B cell (primary cell): ENCODE data around the gene PRKCA. TPM values are rescaled to one million over a fixed set of nuclear protein-coding genes. Genes with fewer than 3 reads are reported as not detected.

Source experiments
- ATAC-seq: fragments of 200-7000 bp; cut with Tn5 transposase; one replicate; pipeline ENCODE4 v1.10.0; 2021; ENCODE audit warnings: low read depth, mild to moderate bottlenecking, moderate number of reproducible peaks, moderate library complexity
- CTCF ChIA-PET: fragments of 350-600 bp; sonication (Branson Sonifier 250); formaldehyde crosslinking; loops from one replicate; lab custom pipeline; 2021; ENCODE audit warnings: antibody characterized with exemption, inconsistent platforms; lab: Charles Lee
- POLR2A ChIA-PET: fragments of 350-600 bp; sonication (Branson Sonifier 250); formaldehyde crosslinking; loops from one replicate; lab custom pipeline; 2021; ENCODE audit warnings: antibody characterized with exemption; lab: Charles Lee
- DNase-seq: peaks from one replicate; pipeline ENCODE4 v3.0.0; 2013
- H2AFZ ChIP-seq: 2 replicates; pipeline ENCODE4 v1.6.1; 2012; ENCODE audit warnings: mild to moderate bottlenecking, low read depth, low read length; ENCODE audit not compliant: insufficient read depth, poor library complexity, severe bottlenecking
- H3K27ac ChIP-seq, 2 donors: 1 replicate in 1 of 2; 2 replicates in 1 of 2; pipeline ENCODE4 v1.5.1; 2012 to 2013; ENCODE audit warnings: low read length in 2 of 2, mild to moderate bottlenecking in 2 of 2, moderate library complexity in 1 of 2
- H3K27me3 ChIP-seq, 4 experiments: fragments of 200-600 bp in 1 of 4; sonication (generic) in 1 of 4; replicated peaks in 1 of 4; 1 replicate in 2 of 4; 2 replicates in 2 of 4; pipeline versions ENCODE4 v1.6.1 to v1.7.0; 2013 to 2016; ENCODE audit warnings: low read length in 3 of 4, mild to moderate bottlenecking in 2 of 4, mixed read lengths in 1 of 4, moderate library complexity in 1 of 4; ENCODE audit not compliant: insufficient read depth in 4 of 4, control insufficient read depth in 3 of 4; ENCODE audit errors: control extremely low read depth in 1 of 4
- H3K36me3 ChIP-seq, 2 experiments: replicated peaks in 1 of 2; 1 replicate in 1 of 2; 2 replicates in 1 of 2; pipeline versions ENCODE4 v1.6.1 to v1.7.1; 2013; ENCODE audit warnings: low read length in 1 of 2; ENCODE audit not compliant: insufficient read depth in 2 of 2, control insufficient read depth in 1 of 2; ENCODE audit errors: control extremely low read depth in 1 of 2, extremely low read depth in 1 of 2
- H3K4me1 ChIP-seq, 2 donors: fragments of 200-600 bp in 1 of 2; sonication (generic) in 1 of 2; 1 replicate in 1 of 2; 2 replicates in 1 of 2; pipeline versions ENCODE4 v1.5.1 to v1.6.1; 2013 to 2017; ENCODE audit warnings: low read length in 2 of 2; ENCODE audit not compliant: control insufficient read depth in 2 of 2, insufficient read depth in 2 of 2
- H3K4me2 ChIP-seq: replicated peaks from 2 replicates; pipeline ENCODE3; 2012; ENCODE audit warnings: mild to moderate bottlenecking, low read depth, low read length; ENCODE audit not compliant: poor library complexity, severe bottlenecking
- H3K4me3 ChIP-seq, 5 experiments: fragments of 200-600 bp in 1 of 5; sonication (generic) in 1 of 5; 1 replicate in 3 of 5; 2 replicates in 2 of 5; pipeline versions ENCODE4 v1.5.1 to v1.7.0; 2011 to 2016; ENCODE audit warnings: low read length in 4 of 5, mild to moderate bottlenecking in 4 of 5, low read depth in 2 of 5, control low read depth in 1 of 5, moderate library complexity in 1 of 5; ENCODE audit not compliant: insufficient read depth in 1 of 5; ENCODE audit errors: control extremely low read depth in 1 of 5, extremely low read depth in 1 of 5
- H3K79me2 ChIP-seq: fragments of 200-600 bp; sonication (generic); one replicate; pipeline ENCODE4 v1.6.0; 2016; ENCODE audit warnings: low read length; ENCODE audit not compliant: control insufficient read depth, insufficient read depth
- H3K9ac ChIP-seq: fragments of 200-600 bp; sonication (generic); 2 replicates; pipeline ENCODE4 v1.6.1; 2017; ENCODE audit warnings: mild to moderate bottlenecking, low read length, moderate library complexity
- H3K9me3 ChIP-seq, 3 donors: one replicate each; pipeline versions ENCODE4 v1.6.1 to v1.7.1; 2013; ENCODE audit warnings: low read length in 2 of 3; ENCODE audit not compliant: control insufficient read depth in 2 of 3, insufficient read depth in 1 of 3; ENCODE audit errors: control extremely low read depth in 1 of 3
- H4K20me1 ChIP-seq: 2 replicates; pipeline ENCODE4 v1.6.0; 2012; ENCODE audit warnings: mild to moderate bottlenecking, low read length; ENCODE audit not compliant: insufficient read depth, control insufficient read depth, poor library complexity, severe bottlenecking
- H3K27ac Mint-ChIP-seq: one replicate; pipeline ENCODE4 v1.8.0; 2021; ENCODE audit warnings: mixed read lengths
- H3K27me3 Mint-ChIP-seq: one replicate; pipeline ENCODE4 v1.8.0; 2021; ENCODE audit warnings: mixed read lengths
- H3K4me1 Mint-ChIP-seq: one replicate; pipeline ENCODE4 v1.8.0; 2021; ENCODE audit warnings: mixed read lengths
- H3K4me3 Mint-ChIP-seq: one replicate; pipeline ENCODE4 v1.8.0; 2021; ENCODE audit warnings: mixed read lengths
- H3K9me3 Mint-ChIP-seq: one replicate; pipeline ENCODE4 v1.8.0; 2022; ENCODE audit warnings: mixed read lengths; ENCODE audit not compliant: insufficient read depth
- EZH2 ChIP-seq: IDR thresholded peaks from 2 replicates; pipeline ENCODE4 v1.6.1; 2012; ENCODE audit warnings: borderline replicate concordance, low read depth, mild to moderate bottlenecking, moderate library complexity, low read length; ENCODE audit not compliant: insufficient read depth, poor library complexity, severe bottlenecking
- whole genome bisulfite sequencing: methylation state at CpG from one replicate; pipeline ENCODE4 v1.1.5; 2013; ENCODE audit warnings: missing lambda C conversion rate; ENCODE audit not compliant: insufficient coverage; 5-methylcytosine and 5-hydroxymethylcytosine counted together
- intact Hi-C: fragments of 100-400 bp; cut with micrococcal nuclease; formaldehyde crosslinking; loops from one replicate; pipeline ENCODE4 v1.10.0; 2022
- polyA plus RNA-seq: library from polyadenylated mRNA; depleted of rRNA; stranded (reverse); fragments of >200 nt; gene quantifications from 2 replicates; pipeline ENCODE4 v1.2.3, GENCODE V29; 2012
- total RNA-seq, 2 donors: library from RNA; stranded (reverse); fragments of 120-200 nt in 1 of 2; gene quantifications; 1 replicate in 1 of 2; 2 replicates in 1 of 2; pipeline versions ENCODE4 v1.2.3 to v1.2.4, GENCODE V29; 2013 to 2022
- TF ChIP-seq, protein P1 (sequence below): fragments of 200-600 bp; IDR thresholded peaks from one replicate; pipeline ENCODE4 v1.8.0; 2022; ENCODE audit warnings: antibody characterized with exemption, mild to moderate bottlenecking

PRKCA gene
- total and polyA plus RNA-seq, 2 donors (not counting 1 experiment from before 2014, with no cell fraction given) = 0.33 to 7.7 TPM

DNA sequence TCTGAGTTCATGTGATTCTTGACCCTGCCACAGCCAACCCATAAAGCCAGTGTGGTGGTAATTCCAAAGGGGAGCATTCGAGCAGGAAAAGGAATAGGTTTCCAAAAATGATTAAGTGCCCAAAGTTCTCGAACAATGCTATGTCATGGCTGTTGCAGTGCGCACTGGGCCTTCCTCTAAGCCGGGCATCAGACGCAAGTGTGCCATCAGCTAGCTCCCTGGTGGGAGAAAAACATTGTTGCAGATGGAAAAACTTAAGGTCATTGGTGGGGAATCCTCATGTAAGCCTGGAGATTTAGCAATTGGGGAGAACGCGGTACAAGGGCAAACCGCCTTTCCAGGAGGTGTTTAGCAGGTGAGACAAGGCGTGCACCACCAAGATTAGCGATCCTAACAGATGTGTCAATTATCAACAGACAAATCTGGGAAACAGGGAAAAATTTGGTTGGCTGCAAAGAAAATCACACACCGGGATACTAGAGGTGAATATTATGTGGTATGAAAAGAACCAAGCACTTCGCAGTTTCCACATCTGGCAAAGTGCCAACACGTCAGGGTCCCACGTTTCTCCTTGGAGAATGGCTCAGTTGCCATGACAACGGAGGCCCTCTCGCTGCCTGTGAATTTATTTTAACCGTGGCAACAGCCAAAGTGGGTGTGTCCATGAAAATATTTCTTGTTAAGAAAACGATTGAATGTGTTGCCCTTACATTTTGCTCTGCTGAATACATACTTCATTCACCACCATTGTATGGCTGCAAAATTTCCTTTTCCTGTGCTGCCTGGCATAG is 414.0 kb downstream of the PRKCA start:
- POLR2A ChIA-PET = no interaction called here
- no peak overlapping the region for H3K4me3 Mint-ChIP-seq
- no peaks in the 10 kb centered on the region for H3K4me1 ChIP-seq
- H3K36me3 ChIP-seq = no peaks in the 10 kb centered on the region
- WGBS = 93% methylated on average over 14 of the region's 18 CpGs
- no peak overlapping the region for H3K4me3 ChIP-seq
- intact Hi-C loops = no loop called here
- H3K9ac ChIP-seq = no peak overlapping the region
- ATAC-seq (no peak), DNase-seq (no peak)
- peaks cover 2% of the 10 kb centered on the region for H3K9me3 Mint-ChIP-seq
- TF ChIP-seq, protein P1, sequence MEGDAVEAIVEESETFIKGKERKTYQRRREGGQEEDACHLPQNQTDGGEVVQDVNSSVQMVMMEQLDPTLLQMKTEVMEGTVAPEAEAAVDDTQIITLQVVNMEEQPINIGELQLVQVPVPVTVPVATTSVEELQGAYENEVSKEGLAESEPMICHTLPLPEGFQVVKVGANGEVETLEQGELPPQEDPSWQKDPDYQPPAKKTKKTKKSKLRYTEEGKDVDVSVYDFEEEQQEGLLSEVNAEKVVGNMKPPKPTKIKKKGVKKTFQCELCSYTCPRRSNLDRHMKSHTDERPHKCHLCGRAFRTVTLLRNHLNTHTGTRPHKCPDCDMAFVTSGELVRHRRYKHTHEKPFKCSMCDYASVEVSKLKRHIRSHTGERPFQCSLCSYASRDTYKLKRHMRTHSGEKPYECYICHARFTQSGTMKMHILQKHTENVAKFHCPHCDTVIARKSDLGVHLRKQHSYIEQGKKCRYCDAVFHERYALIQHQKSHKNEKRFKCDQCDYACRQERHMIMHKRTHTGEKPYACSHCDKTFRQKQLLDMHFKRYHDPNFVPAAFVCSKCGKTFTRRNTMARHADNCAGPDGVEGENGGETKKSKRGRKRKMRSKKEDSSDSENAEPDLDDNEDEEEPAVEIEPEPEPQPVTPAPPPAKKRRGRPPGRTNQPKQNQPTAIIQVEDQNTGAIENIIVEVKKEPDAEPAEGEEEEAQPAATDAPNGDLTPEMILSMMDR = no peak
- no peak for TF ChIP-seq EZH2
- H3K27me3 Mint-ChIP-seq = peaks cover 19% of the 10 kb centered on the region
- H3K4me1 Mint-ChIP-seq = no peaks in the 10 kb centered on the region
- no peaks in the 10 kb centered on the region for H3K79me2 ChIP-seq
- H3K4me2 ChIP-seq = no peak overlapping the region
- no peak overlapping the region for H3K27ac ChIP-seq
- H3K27me3 ChIP-seq = no peaks in the 10 kb centered on the region
- H3K9me3 ChIP-seq = no peaks in the 10 kb centered on the region
- H3K27ac Mint-ChIP-seq = no peak overlapping the region
- CTCF ChIA-PET = interaction anchor here (0.6 to 1.0 kb wide), 2 partner anchors 11 to 190 kb away, joined by 3 to 6 read pairs; no protein-coding TSS in a partner anchor
- no peaks in the 10 kb centered on the region for H4K20me1 ChIP-seq
- no peak overlapping the region for H2AFZ ChIP-seq

DNA sequence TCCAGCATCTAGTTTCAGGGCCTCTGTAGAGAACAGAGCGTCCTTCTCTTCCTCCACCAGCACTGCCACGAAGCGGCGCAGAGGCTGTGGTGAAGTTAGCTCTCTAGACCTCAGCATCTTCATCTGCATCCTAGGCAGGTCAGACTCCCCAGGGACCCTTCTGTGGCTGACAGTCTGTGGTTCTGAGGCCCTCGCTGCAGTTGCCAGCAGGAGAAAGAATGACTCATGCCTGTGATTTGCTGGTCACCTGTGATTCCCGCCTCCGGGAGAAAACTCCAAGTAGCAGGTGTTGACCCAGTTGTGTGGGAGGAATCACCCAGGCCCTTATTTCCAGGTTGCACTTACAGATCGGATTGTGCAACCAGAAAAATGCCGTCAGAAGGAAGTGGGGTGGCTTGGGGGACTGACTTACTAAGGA is 415.2 kb downstream of the PRKCA start:
- ATAC-seq (peak; percentile 58), DNase-seq (peak; percentile 8)
- H3K27me3 Mint-ChIP-seq = peaks cover 18% of the 10 kb centered on the region

More for the DNA sequence above, 415.2 kb downstream of the PRKCA start:
- WGBS = 39% methylated on average over 3 of the region's 9 CpGs
- no peak overlapping the region for H3K9ac ChIP-seq
- no peaks in the 10 kb centered on the region for H3K4me1 ChIP-seq
- H3K4me1 Mint-ChIP-seq = no peaks in the 10 kb centered on the region
- H3K27ac ChIP-seq = no peak overlapping the region
- no peaks in the 10 kb centered on the region for H3K27me3 ChIP-seq
- no peaks in the 10 kb centered on the region for H3K9me3 ChIP-seq
- POLR2A ChIA-PET = no interaction called here
- H3K79me2 ChIP-seq = no peaks in the 10 kb centered on the region
- no peak overlapping the region for H2AFZ ChIP-seq
- peaks cover 2% of the 10 kb centered on the region for H3K9me3 Mint-ChIP-seq
- H3K4me2 ChIP-seq = no peak overlapping the region
- no peak overlapping the region for H3K4me3 Mint-ChIP-seq
- TF ChIP-seq, protein P1 = no peak
- no peak for TF ChIP-seq EZH2
- CTCF ChIA-PET = interaction anchor here (0.9 to 1.4 kb wide), 2 partner anchors 10 to 191 kb away, joined by 3 to 5 read pairs; no protein-coding TSS in a partner anchor
- H3K27ac Mint-ChIP-seq = no peak overlapping the region
- no peak overlapping the region for H3K4me3 ChIP-seq
- H3K36me3 ChIP-seq = no peaks in the 10 kb centered on the region
- intact Hi-C loops = no loop called here
- H4K20me1 ChIP-seq = no peaks in the 10 kb centered on the region
